Stimulated activated CD4-positive, alpha-beta T cell treated with anti-CD3 and anti-CD28 coated beads, Interleukin-4, amount 100 ng/mL, for 48 hours (primary cell): Measurements from ENCODE around the gene HOXB5.
A peak's percentile ranks its signal among the peaks of the same experiment; 100 is the strongest.

ENCODE experiments used
- DNase-seq, 2 donors: peaks; one replicate each; pipeline ENCODE4 v3.0.0-alpha.2; 2020; ENCODE audit warnings: low read depth in 2 of 2

HOXB5 gene

GRCh38 chr17:48629411-48629759 is 35.8 kb upstream of the HOXB5 start:
- no peak for DNase-seq

GRCh38 chr17:48628649-48629410 is 35.3 kb upstream of the HOXB5 start:
- no peak for DNase-seq

- no peak for DNase-seq
Observed at GRCh38 chr17:48627623-48628521, 34.3 kb upstream of the HOXB5 start.

GRCh38 chr17:48627118-48627597 is 33.6 kb upstream of the HOXB5 start:
- DNase-seq, result no peak

- no peak for DNase-seq
Observed at GRCh38 chr17:48626245-48627117, 32.9 kb upstream of the HOXB5 start, which contains the start of gene HOXB9. Gene HOXB9 (minus strand): TSS chr17:48626358. CDS start chr17:48626269, 89 bp downstream.

- no peak for DNase-seq
Observed at GRCh38 chr17:48625495-48626244, 32.1 kb upstream of the HOXB5 start.

- DNase-seq, result no peak
Observed at GRCh38 chr17:48624544-48625494, 31.2 kb upstream of the HOXB5 start.

GRCh38 chr17:48624118-48624517 is 30.5 kb upstream of the HOXB5 start:
- no peak for DNase-seq

- DNase-seq, result no peak
Observed at GRCh38 chr17:48623583-48623982, 30.0 kb upstream of the HOXB5 start.

- no peak for DNase-seq
Observed at GRCh38 chr17:48622857-48623256, 29.3 kb upstream of the HOXB5 start.

- DNase-seq, result no peak
Observed at GRCh38 chr17:48621410-48622392, 28.1 kb upstream of the HOXB5 start.

GRCh38 chr17:48620461-48621139 is 27.0 kb upstream of the HOXB5 start:
- DNase-seq, result no peak

GRCh38 chr17:48619826-48620449 is 26.4 kb upstream of the HOXB5 start:
- DNase-seq, result no peak

GRCh38 chr17:48618256-48618896 is 24.8 kb upstream of the HOXB5 start:
- DNase-seq, result peak; percentile 78 to 86

- DNase-seq, result no peak
Observed at GRCh38 chr17:48617471-48618255, 24.1 kb upstream of the HOXB5 start.
